GM12875 (cell line): ENCODE measurements around the gene DIP2C.

ENCODE experiments used
- H3K4me3 ChIP-seq: one replicate; pipeline ENCODE4 v1.5.1; 2011; ENCODE audit warnings: low read depth, low read length, control low read depth
- CTCF ChIP-seq: IDR thresholded peaks from 2 replicates; pipeline ENCODE4 v1.5.1; 2011; ENCODE audit warnings: low read depth, mild to moderate bottlenecking, control low read depth, inconsistent platforms, low read length, moderate library complexity, borderline replicate concordance; ENCODE audit not compliant: insufficient read depth

The DIP2C gene

GRCh38 chr10:689452-690371 lies at the start of gene DIP2C:
TSS of gene DIP2C (minus strand) at chr10:689668. CDS start at chr10:689578, 90 bp downstream.
- no peak for TF ChIP-seq CTCF
- H3K4me3 ChIP-seq = no peak within 1 kb of the TSS

- TF ChIP-seq CTCF = no peak
- no peak overlapping the region for H3K4me3 ChIP-seq
Observed at GRCh38 chr10:734481-734880, 45.0 kb upstream of the DIP2C start.

- H3K4me3 ChIP-seq = no peak overlapping the region
- TF ChIP-seq CTCF = no peak
Observed at GRCh38 chr10:733086-733485, 43.6 kb upstream of the DIP2C start.

- no peak overlapping the region for H3K4me3 ChIP-seq
- no peak for TF ChIP-seq CTCF
Observed at GRCh38 chr10:729213-729612, 39.7 kb upstream of the DIP2C start.

- no peak overlapping the region for H3K4me3 ChIP-seq
- no peak for TF ChIP-seq CTCF
Observed at GRCh38 chr10:728603-729002, 39.1 kb upstream of the DIP2C start.

GRCh38 chr10:727162-727790 lies 37.8 kb upstream of the DIP2C start:
- no peak for TF ChIP-seq CTCF

More at GRCh38 chr10:727162-727790, 37.8 kb upstream of the DIP2C start:
- H3K4me3 ChIP-seq = no peak overlapping the region
